Neuronal stem cell (in vitro differentiated cells): ENCODE measurements around the gene DLG1.

Source experiments
- DNase-seq: peaks from one replicate; pipeline ENCODE4 v3.0.0-alpha.2; 2013; ENCODE audit warnings: low spot score
- H2AFZ ChIP-seq: one replicate; pipeline ENCODE4 v1.6.1; 2013; ENCODE audit warnings: mild to moderate bottlenecking, low read length, inconsistent platforms
- H2AK5ac ChIP-seq: 2 replicates; pipeline ENCODE4 v1.6.1; 2013; ENCODE audit warnings: low read depth, mild to moderate bottlenecking, inconsistent platforms, low read length, moderate library complexity, mixed read lengths
- H2BK120ac ChIP-seq: 2 replicates; pipeline ENCODE4 v1.6.1; 2013; ENCODE audit warnings: low read depth, mild to moderate bottlenecking, inconsistent platforms, low read length, moderate library complexity, mixed read lengths
- H2BK12ac ChIP-seq: one replicate; pipeline ENCODE4 v1.6.1; 2013; ENCODE audit warnings: low read length, inconsistent platforms
- H2BK15ac ChIP-seq: 2 replicates; pipeline ENCODE4 v1.6.1; 2013; ENCODE audit warnings: mild to moderate bottlenecking, low read length, inconsistent platforms, mixed read lengths
- H2BK5ac ChIP-seq: one replicate; pipeline ENCODE4 v1.6.1; 2013; ENCODE audit warnings: inconsistent platforms, mild to moderate bottlenecking, low read length, moderate library complexity
- H3K14ac ChIP-seq: one replicate; pipeline ENCODE4 v1.6.1; 2013; ENCODE audit warnings: low read length, inconsistent platforms
- H3K18ac ChIP-seq: 2 replicates; pipeline ENCODE4 v1.6.1; 2013; ENCODE audit warnings: low read length, inconsistent platforms
- H3K23ac ChIP-seq: 2 replicates; pipeline ENCODE4 v1.6.1; 2013; ENCODE audit warnings: low read depth, mild to moderate bottlenecking, mixed read lengths, low read length, inconsistent platforms; ENCODE audit not compliant: poor library complexity
- H3K27ac ChIP-seq: replicated peaks from 3 replicates; pipeline ENCODE4 v1.5.1; 2013; ENCODE audit warnings: low read length, inconsistent platforms
- H3K27me3 ChIP-seq, 3 experiments: 2 replicates each; pipeline ENCODE4 v1.6.1; 2013; ENCODE audit warnings: low read length in 3 of 3, mild to moderate bottlenecking in 2 of 3, inconsistent platforms in 1 of 3, low read depth in 1 of 3, mixed read lengths in 1 of 3, moderate library complexity in 1 of 3; ENCODE audit not compliant: control insufficient read depth in 3 of 3, insufficient read depth in 3 of 3
- H3K36me3 ChIP-seq, 2 donors: replicated peaks in 1 of 2; 2 replicates each; pipeline ENCODE4 v1.6.1; 2013; ENCODE audit warnings: low read length in 2 of 2; ENCODE audit not compliant: control insufficient read depth in 2 of 2, insufficient read depth in 2 of 2
- H3K4ac ChIP-seq: 2 replicates; pipeline ENCODE4 v1.6.1; 2013; ENCODE audit warnings: inconsistent platforms, mild to moderate bottlenecking, low read length, moderate library complexity
- H3K4me1 ChIP-seq, 2 donors: 1 replicate in 1 of 2; 2 replicates in 1 of 2; pipeline ENCODE4 v1.6.1; 2013; ENCODE audit warnings: low read length in 2 of 2, low read depth in 1 of 2; ENCODE audit not compliant: control insufficient read depth in 2 of 2, insufficient read depth in 1 of 2
- H3K4me2 ChIP-seq: one replicate; pipeline ENCODE4 v1.6.1; 2013; ENCODE audit warnings: mild to moderate bottlenecking, low read length, inconsistent platforms; ENCODE audit not compliant: insufficient read depth, poor library complexity, severe bottlenecking
- H3K4me3 ChIP-seq, 2 donors: 2 replicates each; pipeline ENCODE4 v1.5.1; 2013; ENCODE audit warnings: low read length in 2 of 2, mild to moderate bottlenecking in 2 of 2, inconsistent platforms in 1 of 2, moderate library complexity in 1 of 2
- H3K79me1 ChIP-seq: one replicate; pipeline ENCODE4 v1.6.1; 2013; ENCODE audit warnings: low read depth, mild to moderate bottlenecking, inconsistent platforms, low read length, moderate library complexity
- H3K9ac ChIP-seq: one replicate; pipeline ENCODE4 v1.6.1; 2013; ENCODE audit warnings: mild to moderate bottlenecking, low read depth, low read length, inconsistent platforms; ENCODE audit not compliant: poor library complexity
- H3K9me3 ChIP-seq, 2 donors: replicated peaks in 1 of 2; 2 replicates each; pipeline versions ENCODE3 to v1.6.1; 2013; ENCODE audit warnings: low read length in 2 of 2, mild to moderate bottlenecking in 2 of 2, inconsistent platforms in 1 of 2, low read depth in 1 of 2, mixed read lengths in 1 of 2, moderate library complexity in 1 of 2; ENCODE audit not compliant: control insufficient read depth in 2 of 2, insufficient read depth in 1 of 2
- H4K8ac ChIP-seq: one replicate; pipeline ENCODE4 v1.6.1; 2013; ENCODE audit warnings: low read depth, mild to moderate bottlenecking, inconsistent platforms, low read length, moderate library complexity
- H4K91ac ChIP-seq: one replicate; pipeline ENCODE4 v1.6.1; 2013; ENCODE audit warnings: low read length, low read depth, mild to moderate bottlenecking, inconsistent platforms; ENCODE audit not compliant: poor library complexity
- WGBS, 2 donors: extraction: QIAGEN DNeasy Blood & Tissue Kit; methylation state at CpG; one replicate each; pipeline ENCODE4 v1.1.7; 2013; ENCODE audit warnings: missing lambda C conversion rate in 2 of 2, mixed read lengths in 1 of 2; ENCODE audit not compliant: insufficient read length in 2 of 2, insufficient replicate concordance in 1 of 2; ENCODE audit errors: extremely low coverage in 2 of 2; 5-methylcytosine and 5-hydroxymethylcytosine counted together

DLG1 gene

DNA sequence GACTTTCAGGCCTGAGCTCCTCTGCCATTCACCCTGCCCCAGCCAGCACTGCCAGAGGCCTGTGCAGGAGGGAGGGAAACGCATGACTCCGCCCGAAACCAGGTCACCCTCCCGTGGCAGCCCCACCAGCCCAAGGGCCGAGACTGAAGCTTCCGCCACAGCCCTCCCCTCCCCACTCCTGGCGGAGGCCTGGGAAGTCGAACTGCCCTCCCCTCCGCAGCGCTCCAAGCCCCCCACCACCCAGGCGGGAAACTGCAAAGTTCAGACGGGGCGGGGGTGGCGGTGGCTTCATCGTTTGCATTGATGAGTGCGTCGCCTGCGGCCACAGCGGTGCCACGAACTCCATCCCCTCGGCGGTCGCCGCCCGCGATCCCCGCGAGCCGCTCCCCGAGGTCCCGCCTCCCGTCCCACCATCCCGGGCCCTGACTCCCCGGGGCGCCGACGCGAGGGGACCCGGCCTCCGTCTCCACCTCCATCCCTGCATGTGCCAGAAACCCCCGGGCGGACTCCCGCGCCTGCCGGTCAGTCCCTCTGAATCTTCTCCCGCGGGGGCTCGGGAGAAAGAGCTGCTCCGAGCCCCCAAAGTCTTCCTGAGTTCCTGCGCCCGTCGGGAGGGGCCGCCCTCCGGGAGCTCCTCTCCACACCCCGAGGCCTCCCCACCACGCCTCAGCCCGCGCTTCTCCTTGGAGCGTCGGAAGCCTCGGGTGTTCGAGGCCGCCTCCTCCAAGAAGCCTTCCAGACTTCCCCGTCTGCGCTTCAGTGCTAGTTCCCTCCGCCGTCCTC lies 269.5 kb downstream of the DLG1 start:
- peak overlapping the region; percentile 98 for H2BK15ac ChIP-seq
- peak overlapping the region; percentile 99 for H2AK5ac ChIP-seq
- H2BK120ac ChIP-seq, result no peak overlapping the region
- no peaks in the 10 kb centered on the region for H3K79me1 ChIP-seq
- peak overlapping the region; percentile 91 for H3K18ac ChIP-seq
- no peak for DNase-seq
- peak overlapping the region; percentile 60 for H3K9ac ChIP-seq
- H3K4me1 ChIP-seq, result peaks cover under 1 to 3% of the 10 kb centered on the region in 2 donors
- no peak overlapping the region for H3K4ac ChIP-seq
- WGBS, 2 donors, result no CpG with 5 or more reads among the region's 67 CpGs
- H3K27ac ChIP-seq, result no peak overlapping the region
- peak overlapping the region; percentile 55 for H3K23ac ChIP-seq
- no peak overlapping the region for H2BK12ac ChIP-seq
- H2BK5ac ChIP-seq, result peak overlapping the region; percentile 66
- peak overlapping the region; percentile 71 for H3K14ac ChIP-seq
- H3K9me3 ChIP-seq, result no peaks in the 10 kb centered on the region
- H3K27me3 ChIP-seq, result peaks cover 5 to 58% (median 14%) of the 10 kb centered on the region in 3 experiments
- no peaks in the 10 kb centered on the region for H3K36me3 ChIP-seq
- H3K4me2 ChIP-seq, result peak overlapping the region; percentile 98
- H3K4me3 ChIP-seq, result peak overlapping the region; percentile 50 to 84
- peak overlapping the region; percentile 85 for H4K91ac ChIP-seq
- H2AFZ ChIP-seq, result peak overlapping the region; percentile 95
- peak overlapping the region; percentile 65 for H4K8ac ChIP-seq

DNA sequence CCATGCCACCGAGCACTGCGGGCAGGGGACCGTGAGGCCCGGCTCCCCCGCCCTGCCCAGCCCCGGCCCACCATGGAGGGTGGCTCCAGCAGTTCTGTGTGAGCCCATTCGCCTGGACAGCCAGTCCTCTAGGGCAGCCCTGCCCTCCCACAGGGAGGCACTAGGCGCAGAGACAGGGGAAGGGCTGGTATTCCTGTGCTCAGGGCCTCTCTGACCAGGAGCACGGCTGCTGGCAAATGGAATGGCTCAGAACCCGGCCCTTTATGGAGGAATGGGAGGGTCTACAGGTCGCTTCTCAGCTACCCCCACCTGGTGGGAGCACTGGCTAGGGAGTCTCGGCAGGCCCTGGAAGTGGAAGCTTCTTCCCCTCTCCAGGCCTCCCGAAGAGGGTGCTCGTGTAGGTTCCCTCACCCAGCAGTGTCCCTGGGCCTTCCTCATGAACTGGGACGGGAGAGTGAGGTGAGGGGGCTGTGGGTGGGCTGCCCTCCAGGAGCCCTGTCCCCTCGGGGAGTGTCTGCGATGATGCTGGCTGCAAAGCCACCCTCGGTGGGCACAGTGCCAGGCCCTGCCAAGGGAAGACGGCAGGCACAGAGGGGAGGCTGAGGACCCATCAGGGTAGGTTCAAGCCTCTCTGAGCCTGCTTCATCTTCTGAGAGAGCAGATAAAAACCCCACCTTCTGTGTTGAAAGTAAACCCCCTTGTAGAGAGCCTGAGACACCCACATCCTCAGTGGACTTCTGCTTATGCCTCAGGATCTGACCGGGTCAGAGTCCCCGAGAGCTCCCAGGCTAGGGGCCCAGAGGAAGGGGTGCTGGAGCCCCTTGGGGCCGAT lies 270.3 kb downstream of the DLG1 start:
- Histone ChIP-seq H3K79me1 (no peaks in the 10 kb centered on the region), H3K9ac (peak overlapping the region; percentile 44), H3K36me3 (no peaks in the 10 kb centered on the region), H3K23ac (peak overlapping the region; percentile 65), H2BK120ac (peak overlapping the region; percentile 4), H3K4ac (no peak overlapping the region), H4K91ac (peak overlapping the region; percentile 85), H2BK12ac (no peak overlapping the region), H4K8ac (no peak overlapping the region), H2AK5ac (peak overlapping the region; percentile 99), H2AFZ (peak overlapping the region; percentile 95), H2BK15ac (peak overlapping the region; percentile 92), H3K4me3 (no peak overlapping the region), H3K4me1 (peaks cover 3 to 8% of the 10 kb centered on the region in 2 donors), H3K27me3 (peaks cover 5 to 64% (median 14%) of the 10 kb centered on the region in 3 experiments), H3K4me2 (no peak overlapping the region), H3K27ac (no peak overlapping the region), H2BK5ac (peak overlapping the region; percentile 66), H3K18ac (peak overlapping the region; percentile 91), H3K14ac (peak overlapping the region; percentile 56), H3K9me3 (no peaks in the 10 kb centered on the region)
- no peak for DNase-seq
- no CpG with 5 or more reads among the region's 22 CpGs for WGBS, 2 donors

DNA sequence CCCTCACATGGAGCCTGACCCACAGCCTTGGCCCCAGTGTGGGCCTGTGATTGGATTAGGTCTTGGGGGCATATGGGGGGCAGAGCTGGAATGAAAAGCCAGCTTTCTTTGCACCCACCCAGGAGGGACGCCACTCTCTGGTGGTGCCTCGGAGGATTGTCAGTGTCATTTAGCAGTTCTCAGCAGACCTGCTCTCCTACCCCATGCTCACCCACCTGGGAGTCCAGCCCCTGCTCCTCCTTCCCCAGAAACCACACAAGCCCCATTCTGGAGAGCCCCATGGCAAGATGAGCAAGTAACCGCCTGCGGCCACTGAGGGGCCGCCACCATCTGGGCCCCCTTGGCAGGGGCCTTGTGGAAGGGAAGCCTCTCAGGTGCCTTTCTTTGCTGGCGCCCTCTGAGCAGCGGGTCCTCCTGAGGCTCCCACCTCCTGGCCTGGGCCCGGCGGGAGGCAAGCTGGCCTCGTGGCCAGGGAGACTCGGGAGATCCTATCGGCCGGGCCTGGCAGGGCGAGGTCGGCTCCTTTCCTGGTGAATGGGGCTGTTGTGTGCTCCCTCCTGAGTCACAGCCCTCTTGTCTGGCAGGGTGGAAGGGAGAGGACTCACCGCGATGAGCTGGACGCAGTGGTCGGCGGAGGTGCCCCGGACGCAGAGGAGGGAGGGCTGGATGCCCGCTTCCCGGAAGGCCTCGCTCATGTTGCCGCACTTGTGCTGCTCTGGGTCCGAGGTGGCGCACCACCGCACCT lies 271.1 kb downstream of the DLG1 start:
- WGBS, 2 donors, result no CpG with 5 or more reads among the region's 29 CpGs
- H3K14ac ChIP-seq, result no peak overlapping the region
- H3K4me3 ChIP-seq, result peak overlapping the region in 1 of 2 donors; percentile 9
- peak overlapping the region; percentile 65 for H3K23ac ChIP-seq
- H3K27ac ChIP-seq, result no peak overlapping the region
- H3K4me1 ChIP-seq, result peaks cover 10 to 13% of the 10 kb centered on the region in 2 donors
- no peak overlapping the region for H2BK5ac ChIP-seq
- peak overlapping the region; percentile 72 for H4K91ac ChIP-seq
- H3K4ac ChIP-seq, result no peak overlapping the region
- no peaks in the 10 kb centered on the region for H3K36me3 ChIP-seq
- DNase-seq, result no peak
- no peaks in the 10 kb centered on the region for H3K9me3 ChIP-seq
- peak overlapping the region; percentile 94 for H2AK5ac ChIP-seq
- no peak overlapping the region for H2BK12ac ChIP-seq
- H2BK15ac ChIP-seq, result peak overlapping the region; percentile 92
- peak overlapping the region; percentile 4 for H2BK120ac ChIP-seq
- H4K8ac ChIP-seq, result no peak overlapping the region
- H2AFZ ChIP-seq, result no peak overlapping the region
- H3K4me2 ChIP-seq, result no peak overlapping the region
- H3K9ac ChIP-seq, result no peak overlapping the region
- peak overlapping the region; percentile 64 for H3K18ac ChIP-seq
- peaks cover 5 to 70% (median 14%) of the 10 kb centered on the region in 3 experiments for H3K27me3 ChIP-seq
- no peaks in the 10 kb centered on the region for H3K79me1 ChIP-seq
